Measurements from ENCODE around the gene ENTPD1.

The ENTPD1 gene

GRCh38 chr10:95783741-95784140 lies 27.8 kb downstream of the ENTPD1 start:
- no peaks in the 10 kb centered on the region for H3K9me3 ChIP-seq (ENCODE audit: control insufficient read depth, low read length)
- no peak overlapping the region for H3K4me2 ChIP-seq (ENCODE audit: low read length, poor library complexity, severe bottlenecking)
- H3K27ac ChIP-seq (ENCODE audit: low read length, poor library complexity, severe bottlenecking) = no peak overlapping the region
- 86% methylated on average over 3 of the region's 3 CpGs for WGBS
- H2BK15ac ChIP-seq (ENCODE audit: low read depth, poor library complexity, severe bottlenecking) = no peak overlapping the region
- H3K79me1 ChIP-seq (replicated peaks; ENCODE audit: low read length, poor library complexity, severe bottlenecking) = no peaks in the 10 kb centered on the region
- no peak overlapping the region for H3K4ac ChIP-seq (ENCODE audit: low read depth in 1 of 2, low read length in 2 of 2)
- H3K9ac ChIP-seq (ENCODE audit: low read length) = no peak overlapping the region
- H3K4me1 ChIP-seq (ENCODE audit: control insufficient read depth, insufficient read depth, low read depth, low read length) = peaks cover 2% of the 10 kb centered on the region
- H2BK5ac ChIP-seq (ENCODE audit: low read depth, low read length, poor library complexity, severe bottlenecking) = no peak overlapping the region
- no peak overlapping the region for H4K91ac ChIP-seq (ENCODE audit: low read length)
- no peak overlapping the region for H3K14ac ChIP-seq (ENCODE audit: low read length in 2 of 2)
- no peak overlapping the region for H2BK120ac ChIP-seq (ENCODE audit: low read depth, low read length)
- H3K4me3 ChIP-seq (ENCODE audit: insufficient read depth in 1 of 2, low read depth in 1 of 2, low read length in 2 of 2) = no peak overlapping the region
- no peak overlapping the region for H4K8ac ChIP-seq (ENCODE audit: low read length)
- no peak overlapping the region for H3K23ac ChIP-seq (ENCODE audit: low read length in 2 of 2)
- no peak for DNase-seq
- H2AK5ac ChIP-seq (ENCODE audit: low read length, severe bottlenecking) = no peak overlapping the region
- no peaks in the 10 kb centered on the region for H3K36me3 ChIP-seq (ENCODE audit: control insufficient read depth in 1 of 2, insufficient read depth in 2 of 2, low read depth in 1 of 2, low read length in 2 of 2)
- no peaks in the 10 kb centered on the region for H3K27me3 ChIP-seq (ENCODE audit: control insufficient read depth in 1 of 2, insufficient read depth in 1 of 2, low read length in 2 of 2)
- no peak overlapping the region for H3K18ac ChIP-seq (ENCODE audit: low read depth in 1 of 2, low read length in 2 of 2)
- H2BK12ac ChIP-seq (ENCODE audit: low read length in 2 of 2) = no peak overlapping the region
- no peak overlapping the region for H2AFZ ChIP-seq (ENCODE audit: low read depth, low read length)

GRCh38 chr10:95784279-95784913 lies 28.4 kb downstream of the ENTPD1 start:
- no peaks in the 10 kb centered on the region for H3K9me3 ChIP-seq (ENCODE audit: control insufficient read depth, low read length)
- WGBS = 95% methylated on average over 3 of the region's 3 CpGs
- no peak overlapping the region for H3K4me2 ChIP-seq (ENCODE audit: low read length, poor library complexity, severe bottlenecking)
- H3K27me3 ChIP-seq (ENCODE audit: control insufficient read depth in 1 of 2, insufficient read depth in 1 of 2, low read length in 2 of 2) = no peaks in the 10 kb centered on the region
- no peak overlapping the region for H3K4ac ChIP-seq (ENCODE audit: low read depth in 1 of 2, low read length in 2 of 2)
- H2AK5ac ChIP-seq (ENCODE audit: low read length, severe bottlenecking) = no peak overlapping the region
- H3K4me1 ChIP-seq (ENCODE audit: control insufficient read depth, insufficient read depth, low read depth, low read length) = peaks cover 2% of the 10 kb centered on the region
- H3K14ac ChIP-seq (ENCODE audit: low read length in 2 of 2) = no peak overlapping the region
- H3K79me1 ChIP-seq (replicated peaks; ENCODE audit: low read length, poor library complexity, severe bottlenecking) = no peaks in the 10 kb centered on the region
- H2BK15ac ChIP-seq (ENCODE audit: low read depth, poor library complexity, severe bottlenecking) = no peak overlapping the region
- no peak overlapping the region for H2BK120ac ChIP-seq (ENCODE audit: low read depth, low read length)
- no peak overlapping the region for H2BK5ac ChIP-seq (ENCODE audit: low read depth, low read length, poor library complexity, severe bottlenecking)
- no peak overlapping the region for H3K4me3 ChIP-seq (ENCODE audit: insufficient read depth in 1 of 2, low read depth in 1 of 2, low read length in 2 of 2)
- no peak overlapping the region for H4K91ac ChIP-seq (ENCODE audit: low read length)
- no peak overlapping the region for H3K23ac ChIP-seq (ENCODE audit: low read length in 2 of 2)
- no peak overlapping the region for H2BK12ac ChIP-seq (ENCODE audit: low read length in 2 of 2)
- no peak overlapping the region for H4K8ac ChIP-seq (ENCODE audit: low read length)
- H2AFZ ChIP-seq (ENCODE audit: low read depth, low read length) = no peak overlapping the region
- DNase-seq = no peak
- H3K9ac ChIP-seq (ENCODE audit: low read length) = no peak overlapping the region
- no peak overlapping the region for H3K18ac ChIP-seq (ENCODE audit: low read depth in 1 of 2, low read length in 2 of 2)
- H3K36me3 ChIP-seq (ENCODE audit: control insufficient read depth in 1 of 2, insufficient read depth in 2 of 2, low read depth in 1 of 2, low read length in 2 of 2) = no peaks in the 10 kb centered on the region
- no peak overlapping the region for H3K27ac ChIP-seq (ENCODE audit: low read length, poor library complexity, severe bottlenecking)

GRCh38 chr10:95785317-95785716 lies 29.4 kb downstream of the ENTPD1 start:
- Histone ChIP-seq H2AFZ (ENCODE audit: low read depth, low read length) (no peak overlapping the region), H3K36me3 (ENCODE audit: control insufficient read depth in 1 of 2, insufficient read depth in 2 of 2, low read depth in 1 of 2, low read length in 2 of 2) (no peaks in the 10 kb centered on the region), H2BK12ac (ENCODE audit: low read length in 2 of 2) (no peak overlapping the region), H4K91ac (ENCODE audit: low read length) (no peak overlapping the region), H3K9me3 (ENCODE audit: control insufficient read depth, low read length) (no peaks in the 10 kb centered on the region), H3K4me1 (ENCODE audit: control insufficient read depth, insufficient read depth, low read depth, low read length) (peaks cover 2% of the 10 kb centered on the region), H2BK5ac (ENCODE audit: low read depth, low read length, poor library complexity, severe bottlenecking) (no peak overlapping the region), H3K4ac (ENCODE audit: low read depth in 1 of 2, low read length in 2 of 2) (no peak overlapping the region), H3K23ac (ENCODE audit: low read length in 2 of 2) (no peak overlapping the region), H3K4me3 (ENCODE audit: insufficient read depth in 1 of 2, low read depth in 1 of 2, low read length in 2 of 2) (no peak overlapping the region), H2BK120ac (ENCODE audit: low read depth, low read length) (no peak overlapping the region), H3K27me3 (ENCODE audit: control insufficient read depth in 1 of 2, insufficient read depth in 1 of 2, low read length in 2 of 2) (no peaks in the 10 kb centered on the region), H4K8ac (ENCODE audit: low read length) (no peak overlapping the region), H2AK5ac (ENCODE audit: low read length, severe bottlenecking) (no peak overlapping the region), H3K14ac (ENCODE audit: low read length in 2 of 2) (no peak overlapping the region), H2BK15ac (ENCODE audit: low read depth, poor library complexity, severe bottlenecking) (no peak overlapping the region), H3K27ac (ENCODE audit: low read length, poor library complexity, severe bottlenecking) (no peak overlapping the region), H3K18ac (ENCODE audit: low read depth in 1 of 2, low read length in 2 of 2) (no peak overlapping the region), H3K9ac (ENCODE audit: low read length) (no peak overlapping the region), H3K4me2 (ENCODE audit: low read length, poor library complexity, severe bottlenecking) (no peak overlapping the region), H3K79me1 (replicated peaks; ENCODE audit: low read length, poor library complexity, severe bottlenecking) (no peaks in the 10 kb centered on the region)
- WGBS = 100% methylated on average over 1 of the region's 1 CpG
- DNase-seq = no peak

GRCh38 chr10:95785942-95786669 lies 30.1 kb downstream of the ENTPD1 start:
- Histone ChIP-seq H3K27me3 (ENCODE audit: control insufficient read depth in 1 of 2, insufficient read depth in 1 of 2, low read length in 2 of 2) (no peaks in the 10 kb centered on the region), H3K4me1 (ENCODE audit: control insufficient read depth, insufficient read depth, low read depth, low read length) (peaks cover 2% of the 10 kb centered on the region), H4K91ac (ENCODE audit: low read length) (peak overlapping the region; percentile 35), H3K79me1 (replicated peaks; ENCODE audit: low read length, poor library complexity, severe bottlenecking) (no peaks in the 10 kb centered on the region), H3K36me3 (ENCODE audit: control insufficient read depth in 1 of 2, insufficient read depth in 2 of 2, low read depth in 1 of 2, low read length in 2 of 2) (no peaks in the 10 kb centered on the region), H2AK5ac (ENCODE audit: low read length, severe bottlenecking) (peak overlapping the region; percentile 77), H3K23ac (ENCODE audit: low read length in 2 of 2) (no peak overlapping the region), H2BK15ac (ENCODE audit: low read depth, poor library complexity, severe bottlenecking) (no peak overlapping the region), H3K4me3 (ENCODE audit: insufficient read depth in 1 of 2, low read depth in 1 of 2, low read length in 2 of 2) (no peak overlapping the region), H3K27ac (ENCODE audit: low read length, poor library complexity, severe bottlenecking) (no peak overlapping the region), H2BK5ac (ENCODE audit: low read depth, low read length, poor library complexity, severe bottlenecking) (no peak overlapping the region), H3K18ac (ENCODE audit: low read depth in 1 of 2, low read length in 2 of 2) (peak overlapping the region in 1 of 2 experiments; percentile 72), H3K9ac (ENCODE audit: low read length) (no peak overlapping the region), H3K9me3 (ENCODE audit: control insufficient read depth, low read length) (no peaks in the 10 kb centered on the region), H3K4me2 (ENCODE audit: low read length, poor library complexity, severe bottlenecking) (no peak overlapping the region), H4K8ac (ENCODE audit: low read length) (no peak overlapping the region), H2AFZ (ENCODE audit: low read depth, low read length) (no peak overlapping the region), H3K4ac (ENCODE audit: low read depth in 1 of 2, low read length in 2 of 2) (no peak overlapping the region), H2BK12ac (ENCODE audit: low read length in 2 of 2) (peak overlapping the region; percentile 10 to 15), H3K14ac (ENCODE audit: low read length in 2 of 2) (no peak overlapping the region), H2BK120ac (ENCODE audit: low read depth, low read length) (no peak overlapping the region)
- DNase-seq = no peak
- 88% methylated on average over 5 of the region's 5 CpGs for WGBS

All from mesenchymal stem cell (in vitro differentiated cells and primary cell).